ENCODE data around the gene PIK3R4.

PIK3R4 gene

DNA sequence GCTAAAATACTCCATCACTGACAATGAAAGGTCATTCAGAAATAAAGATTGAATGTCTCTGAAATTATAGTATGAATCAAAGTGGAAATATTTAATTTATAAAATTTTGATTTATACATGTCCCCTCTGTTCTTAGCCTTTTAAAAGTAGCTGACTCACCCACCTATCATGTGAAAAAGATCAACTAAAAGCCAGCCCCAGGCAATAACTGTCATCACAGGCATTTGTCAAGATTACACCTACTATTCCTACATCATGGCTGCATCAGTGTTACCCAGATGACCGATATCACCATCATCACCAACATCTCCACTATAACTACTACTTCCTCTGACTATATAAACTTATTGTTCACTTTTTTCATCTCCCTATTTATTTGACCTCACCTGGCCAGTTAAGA lies 14.3 kb upstream of the PIK3R4 start:
- Mint-ChIP-seq H3K4me3 (no peak overlapping the region), H3K27me3 (peaks cover 34% of the 10 kb centered on the region), H3K36me3 (ENCODE audit: insufficient read depth) (no peaks in the 10 kb centered on the region), H3K9me3 (no peaks in the 10 kb centered on the region), H3K4me1 (no peaks in the 10 kb centered on the region), H3K27ac (ENCODE audit: low read depth) (no peak overlapping the region)
- DNase-seq (ENCODE audit: low spot score in 2 of 2): no peak
- ATAC-seq (replicated peaks; ENCODE audit: extremely low read depth, poor library complexity, severe bottlenecking): no peak

DNA sequence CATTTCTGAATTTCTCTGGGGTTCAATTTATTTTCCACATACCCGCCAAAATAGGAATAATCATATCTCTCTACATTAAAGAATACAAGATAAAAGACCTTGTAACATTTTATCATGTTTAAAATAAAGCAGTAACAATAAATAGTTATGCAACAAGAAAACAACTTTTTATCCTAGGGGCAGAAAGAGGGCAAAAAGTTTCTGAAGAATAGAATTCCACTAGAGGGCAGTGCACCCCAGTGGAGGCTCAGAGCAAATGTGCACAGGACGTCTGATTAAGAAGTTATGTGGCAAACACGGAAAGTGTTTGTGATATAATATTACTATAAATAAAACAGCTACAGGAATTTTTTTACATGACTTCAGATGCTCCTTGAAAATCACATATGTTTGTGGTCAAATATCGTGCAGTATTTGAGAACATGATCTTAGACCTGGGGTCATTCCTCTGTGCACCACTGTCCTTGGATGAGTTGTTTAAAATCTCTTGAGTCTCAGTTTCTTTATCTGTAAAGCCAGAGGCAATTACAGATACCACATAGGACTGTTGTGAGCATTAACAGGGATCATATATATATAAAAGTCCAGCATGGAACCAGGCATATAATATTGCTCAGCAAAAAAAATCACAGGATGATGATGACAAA lies 13.2 kb upstream of the PIK3R4 start:
- Mint-ChIP-seq H3K36me3 (ENCODE audit: insufficient read depth) (no peaks in the 10 kb centered on the region), H3K27ac (ENCODE audit: low read depth) (no peak overlapping the region), H3K27me3 (peaks cover 23% of the 10 kb centered on the region), H3K4me1 (no peaks in the 10 kb centered on the region), H3K9me3 (no peaks in the 10 kb centered on the region), H3K4me3 (no peak overlapping the region)
- DNase-seq (ENCODE audit: low spot score in 2 of 2) (peak in 1 of 2 donors; percentile 33), ATAC-seq (replicated peaks; ENCODE audit: extremely low read depth, poor library complexity, severe bottlenecking) (peak; percentile 58)

DNA sequence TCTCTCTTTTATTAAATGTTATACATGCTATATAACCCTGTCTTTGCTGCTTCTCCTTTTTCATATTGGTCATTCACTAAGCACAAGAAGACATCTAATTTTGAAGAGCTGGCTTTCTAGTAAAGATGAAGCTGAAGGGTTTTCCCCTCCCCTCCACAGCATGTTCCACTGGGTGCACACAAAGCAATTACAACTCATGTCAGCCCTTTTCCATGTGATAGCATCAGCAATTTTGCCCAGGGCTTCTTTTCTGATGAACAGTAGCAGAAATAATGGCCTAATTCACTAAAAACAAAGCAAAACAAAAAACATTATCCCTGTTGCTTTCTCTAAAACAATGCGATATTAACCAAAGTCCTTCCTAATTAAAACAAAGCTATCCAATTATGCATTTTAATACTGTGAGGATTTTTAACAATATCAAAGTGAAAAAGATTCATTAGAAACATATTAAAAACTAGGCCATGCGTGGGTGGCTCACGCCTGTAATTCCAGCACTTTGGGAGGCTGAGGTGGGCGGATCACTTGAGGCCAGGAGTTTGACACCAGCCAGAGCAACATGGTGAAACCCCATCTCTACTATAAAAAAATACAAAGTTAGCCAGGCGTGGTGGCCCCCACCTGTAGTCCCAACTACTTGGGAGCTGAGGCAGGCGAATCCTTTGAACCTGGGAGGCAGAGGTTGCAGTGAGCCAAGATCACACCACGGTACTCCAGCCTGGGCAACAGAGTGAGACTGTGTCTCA lies 12.2 kb upstream of the PIK3R4 start:
- ATAC-seq (replicated peaks; ENCODE audit: extremely low read depth, poor library complexity, severe bottlenecking): no peak
- H3K9me3 Mint-ChIP-seq: no peaks in the 10 kb centered on the region
- peaks cover 12% of the 10 kb centered on the region for H3K27me3 Mint-ChIP-seq
- H3K36me3 Mint-ChIP-seq (ENCODE audit: insufficient read depth): no peaks in the 10 kb centered on the region
- no peak overlapping the region for H3K4me3 Mint-ChIP-seq
- H3K4me1 Mint-ChIP-seq: no peaks in the 10 kb centered on the region
- no peak for DNase-seq (ENCODE audit: low spot score in 2 of 2)
- no peak overlapping the region for H3K27ac Mint-ChIP-seq (ENCODE audit: low read depth)

DNA sequence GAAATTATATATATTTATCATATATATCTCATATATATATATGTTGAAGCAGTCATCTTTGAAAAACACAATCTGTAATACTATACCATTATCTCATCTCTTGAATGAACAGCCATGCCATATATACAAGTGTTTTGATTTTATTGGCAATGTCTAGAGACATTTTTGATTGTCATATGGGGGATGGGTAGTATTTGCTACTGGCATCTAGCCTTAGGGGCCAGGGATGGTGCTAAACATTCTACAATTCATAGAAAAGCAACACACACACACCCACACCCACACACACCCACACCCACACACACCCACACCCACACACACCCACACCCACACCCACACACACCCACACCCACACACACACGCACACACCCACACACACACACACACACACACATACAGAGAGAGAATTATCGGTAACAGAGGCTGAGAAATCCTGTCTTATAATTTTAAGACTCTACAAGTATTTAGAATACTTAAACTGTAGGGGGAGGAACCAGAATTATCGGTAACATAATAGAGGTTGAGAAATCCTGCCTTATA lies 11.1 kb upstream of the PIK3R4 start:
- Mint-ChIP-seq H3K4me1 (no peaks in the 10 kb centered on the region), H3K9me3 (no peaks in the 10 kb centered on the region), H3K27me3 (peaks cover 1% of the 10 kb centered on the region), H3K27ac (ENCODE audit: low read depth) (no peak overlapping the region), H3K4me3 (no peak overlapping the region), H3K36me3 (ENCODE audit: insufficient read depth) (no peaks in the 10 kb centered on the region)
- no peak for DNase-seq (ENCODE audit: low spot score in 2 of 2)
- ATAC-seq (replicated peaks; ENCODE audit: extremely low read depth, poor library complexity, severe bottlenecking): no peak

DNA sequence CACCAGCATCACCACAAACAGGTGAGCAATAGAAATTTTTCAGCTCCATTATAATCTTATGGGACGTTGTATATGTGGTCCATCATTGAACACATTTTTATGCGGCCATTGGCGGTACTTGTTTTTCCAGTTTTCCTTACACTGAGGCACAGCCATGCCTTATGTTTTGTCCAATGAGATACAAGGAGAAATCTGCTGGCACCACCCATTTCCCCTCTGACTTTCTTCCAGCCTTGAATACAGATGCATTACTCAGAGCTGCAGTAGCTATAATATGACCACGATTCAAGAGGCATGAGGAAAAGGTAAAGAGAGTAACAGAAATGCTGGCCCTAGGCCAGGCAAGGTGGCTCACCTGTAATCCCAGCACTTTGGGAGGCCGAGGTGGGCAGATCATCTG lies 9.0 kb upstream of the PIK3R4 start:
- H3K4me1 Mint-ChIP-seq: no peaks in the 10 kb centered on the region
- no peaks in the 10 kb centered on the region for H3K36me3 Mint-ChIP-seq (ENCODE audit: insufficient read depth)
- no peaks in the 10 kb centered on the region for H3K27me3 Mint-ChIP-seq
- DNase-seq (ENCODE audit: low spot score in 2 of 2) (no peak), ATAC-seq (replicated peaks; ENCODE audit: extremely low read depth, poor library complexity, severe bottlenecking) (no peak)
- no peak overlapping the region for H3K27ac Mint-ChIP-seq (ENCODE audit: low read depth)
- H3K9me3 Mint-ChIP-seq: no peaks in the 10 kb centered on the region
- no peak overlapping the region for H3K4me3 Mint-ChIP-seq

DNA sequence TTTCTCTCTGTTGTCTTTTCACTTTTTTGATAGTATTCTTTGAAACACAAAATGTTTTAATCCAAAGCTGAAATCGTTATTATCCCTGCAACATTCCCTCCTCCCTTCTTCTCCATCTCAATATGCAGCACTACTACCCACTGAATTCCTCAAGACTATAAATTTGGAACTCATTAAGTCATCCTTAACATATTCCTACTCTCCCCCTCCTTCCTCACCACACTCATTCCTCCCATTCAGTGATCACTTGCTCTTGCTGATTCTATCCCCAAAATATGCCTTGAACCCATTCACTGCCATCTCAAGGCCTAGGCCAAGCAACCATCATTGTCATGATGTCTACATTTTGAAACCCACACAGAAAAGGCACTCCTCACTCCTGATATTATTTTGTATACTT lies 2.4 kb upstream of the PIK3R4 start:
- Mint-ChIP-seq H3K4me3 (no peak overlapping the region), H3K9me3 (no peaks in the 10 kb centered on the region), H3K27me3 (no peaks in the 10 kb centered on the region), H3K27ac (ENCODE audit: low read depth) (no peak overlapping the region), H3K36me3 (ENCODE audit: insufficient read depth) (peaks cover 23% of the 10 kb centered on the region), H3K4me1 (peaks cover 24% of the 10 kb centered on the region)
- ATAC-seq (replicated peaks; ENCODE audit: extremely low read depth, poor library complexity, severe bottlenecking) (no peak), DNase-seq (ENCODE audit: low spot score in 2 of 2) (no peak)

DNA sequence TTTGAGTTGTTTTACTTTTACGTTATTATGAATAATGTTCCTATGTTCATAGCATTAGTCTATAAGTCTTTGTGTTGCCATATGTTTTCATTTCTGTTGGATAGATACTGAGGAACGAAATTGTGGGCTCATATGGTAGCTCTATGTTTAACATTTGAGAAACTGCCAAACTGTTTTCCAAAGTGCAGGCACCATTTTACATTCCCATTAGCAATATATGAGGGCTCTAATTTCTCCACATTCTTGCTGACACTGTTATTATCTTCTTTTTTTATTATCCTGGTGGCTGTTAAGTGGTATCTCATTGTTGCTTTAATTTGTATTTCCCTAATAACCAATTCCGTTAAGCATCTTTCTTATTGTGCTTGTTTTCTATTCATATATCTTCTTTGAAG lies 1.8 kb upstream of the PIK3R4 start:
- DNase-seq (ENCODE audit: low spot score in 2 of 2) (no peak), ATAC-seq (replicated peaks; ENCODE audit: extremely low read depth, poor library complexity, severe bottlenecking) (no peak)
- Mint-ChIP-seq H3K9me3 (no peaks in the 10 kb centered on the region), H3K4me1 (peaks cover 29% of the 10 kb centered on the region), H3K27me3 (no peaks in the 10 kb centered on the region), H3K27ac (ENCODE audit: low read depth) (no peak overlapping the region), H3K36me3 (ENCODE audit: insufficient read depth) (peaks cover 28% of the 10 kb centered on the region), H3K4me3 (peak overlapping the region; percentile 89)

DNA sequence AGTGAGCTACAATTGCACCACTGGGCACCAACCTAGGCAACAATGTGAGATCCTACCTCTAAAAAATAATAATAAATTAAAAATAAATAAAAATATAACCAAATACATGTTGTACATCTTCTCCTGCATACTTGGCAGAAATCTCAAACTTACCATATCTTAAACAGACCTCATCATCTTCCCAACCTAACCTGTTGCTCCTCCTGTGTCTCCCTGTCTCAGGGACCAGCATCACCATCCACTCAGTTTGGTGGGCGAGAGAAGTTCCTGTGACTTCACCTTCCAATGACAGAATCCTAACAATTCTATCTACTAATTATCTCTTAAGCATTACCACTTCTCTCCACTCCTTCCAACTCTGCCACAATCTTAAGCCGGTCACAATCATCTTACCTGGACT lies 3.3 kb downstream of the PIK3R4 start:
- Mint-ChIP-seq H3K4me1 (peaks cover 68% of the 10 kb centered on the region), H3K4me3 (peak overlapping the region; percentile 8), H3K27me3 (no peaks in the 10 kb centered on the region), H3K27ac (ENCODE audit: low read depth) (peak overlapping the region; percentile 10), H3K9me3 (no peaks in the 10 kb centered on the region), H3K36me3 (ENCODE audit: insufficient read depth) (peaks cover 42% of the 10 kb centered on the region)
- no peak for DNase-seq (ENCODE audit: low spot score in 2 of 2)
- no peak for ATAC-seq (replicated peaks; ENCODE audit: extremely low read depth, poor library complexity, severe bottlenecking)

DNA sequence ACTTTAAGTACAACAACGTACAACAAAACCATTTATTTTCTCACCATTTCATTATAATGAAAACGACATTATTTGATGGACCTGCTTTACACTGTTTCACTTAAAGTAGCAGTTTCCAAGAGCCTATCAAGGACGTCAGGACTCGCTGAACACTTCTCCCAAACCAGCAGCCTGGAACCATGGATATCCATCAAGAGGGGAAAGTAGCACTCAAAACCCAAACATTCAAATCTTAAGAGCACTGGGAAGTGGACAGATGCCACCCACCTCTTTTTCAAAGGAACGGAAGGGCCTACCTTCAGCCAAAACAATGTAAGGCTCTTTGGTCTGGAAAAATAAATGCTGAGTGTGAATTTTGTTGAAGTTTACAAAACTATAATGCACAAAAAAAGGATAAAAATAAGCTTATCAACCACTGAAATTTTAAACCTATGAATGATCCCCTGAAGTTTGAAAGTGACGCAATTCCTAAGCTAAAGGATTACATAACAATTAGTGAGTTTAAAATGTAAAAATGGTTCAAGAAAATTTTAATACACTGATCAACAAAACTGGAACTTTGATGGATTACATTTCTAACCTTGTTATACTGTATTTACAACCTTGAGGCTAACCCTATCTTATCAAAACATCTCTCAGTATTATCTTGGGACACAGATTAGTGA lies 4.6 kb downstream of the PIK3R4 start:
- Mint-ChIP-seq H3K36me3 (ENCODE audit: insufficient read depth) (peaks cover 31% of the 10 kb centered on the region), H3K27me3 (no peaks in the 10 kb centered on the region), H3K27ac (ENCODE audit: low read depth) (no peak overlapping the region), H3K4me1 (peaks cover 74% of the 10 kb centered on the region), H3K9me3 (no peaks in the 10 kb centered on the region), H3K4me3 (no peak overlapping the region)
- no peak for DNase-seq (ENCODE audit: low spot score in 2 of 2)
- ATAC-seq (replicated peaks; ENCODE audit: extremely low read depth, poor library complexity, severe bottlenecking): no peak

DNA sequence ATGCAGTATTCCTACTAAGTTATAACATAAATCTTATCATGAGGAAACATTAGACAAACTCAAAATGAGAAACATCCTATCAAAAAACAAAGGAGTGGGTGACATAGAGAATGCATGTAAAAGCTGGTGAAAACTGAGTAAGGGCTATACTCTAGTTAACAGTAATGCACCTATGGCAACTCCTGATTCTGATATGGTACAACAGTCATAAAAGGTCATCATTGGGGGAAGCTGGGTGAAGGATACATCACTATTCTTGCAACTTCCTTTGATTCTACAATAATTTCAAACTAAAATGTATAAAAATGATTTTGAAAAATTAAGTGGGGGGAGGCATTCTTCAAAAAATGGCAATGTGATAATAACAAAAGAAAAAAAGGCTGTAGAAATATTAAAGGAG lies 6.8 kb downstream of the PIK3R4 start:
- no peak for DNase-seq (ENCODE audit: low spot score in 2 of 2)
- Mint-ChIP-seq H3K36me3 (ENCODE audit: insufficient read depth) (peaks cover 25% of the 10 kb centered on the region), H3K27me3 (no peaks in the 10 kb centered on the region), H3K27ac (ENCODE audit: low read depth) (no peak overlapping the region), H3K9me3 (no peaks in the 10 kb centered on the region), H3K4me1 (peaks cover 68% of the 10 kb centered on the region), H3K4me3 (no peak overlapping the region)
- no peak for ATAC-seq (replicated peaks; ENCODE audit: extremely low read depth, poor library complexity, severe bottlenecking)

DNA sequence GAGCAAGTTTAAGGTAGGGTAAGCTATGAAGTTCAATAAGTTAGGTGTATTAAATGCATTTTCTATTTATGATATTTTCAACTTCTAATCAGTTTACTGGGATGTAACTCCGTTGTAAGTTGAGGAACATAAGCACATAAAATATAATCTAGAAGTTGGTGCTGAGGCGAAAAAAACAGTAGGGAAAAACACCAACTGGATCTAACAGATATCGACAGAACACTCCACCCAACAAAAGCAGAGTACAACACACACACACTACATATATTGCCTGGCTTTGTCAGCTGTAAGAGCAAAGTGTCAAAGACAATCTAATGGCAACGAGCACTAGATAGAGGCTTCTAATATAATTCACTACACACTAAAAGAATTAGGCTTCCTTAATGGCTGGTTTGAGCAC lies 8.4 kb downstream of the PIK3R4 start:
- DNase-seq (ENCODE audit: low spot score in 2 of 2): no peak
- H3K27me3 Mint-ChIP-seq: no peaks in the 10 kb centered on the region
- H3K4me1 Mint-ChIP-seq: peaks cover 54% of the 10 kb centered on the region
- H3K27ac Mint-ChIP-seq (ENCODE audit: low read depth): peak overlapping the region; percentile 51
- no peaks in the 10 kb centered on the region for H3K9me3 Mint-ChIP-seq
- no peak overlapping the region for H3K4me3 Mint-ChIP-seq
- ATAC-seq (replicated peaks; ENCODE audit: extremely low read depth, poor library complexity, severe bottlenecking): no peak
- H3K36me3 Mint-ChIP-seq (ENCODE audit: insufficient read depth): peaks cover 22% of the 10 kb centered on the region

DNA sequence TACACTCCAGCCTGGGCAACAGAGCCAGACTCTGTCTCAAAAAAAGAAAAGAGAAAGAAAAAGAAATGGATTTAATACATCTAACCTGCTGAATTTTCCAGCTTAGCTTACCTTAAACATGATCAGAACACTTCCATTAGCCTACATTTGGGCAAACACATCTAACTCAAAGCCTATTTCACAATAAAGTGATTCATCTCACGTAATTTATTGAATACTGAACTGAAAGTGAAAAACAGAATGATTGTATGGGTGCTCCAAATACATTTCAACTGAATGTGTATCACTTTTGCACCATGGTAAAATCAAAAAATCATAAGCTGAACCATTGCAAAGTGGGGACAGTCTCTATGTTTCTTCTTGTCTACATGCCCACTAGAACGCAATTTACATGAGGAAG lies 9.0 kb downstream of the PIK3R4 start:
- Mint-ChIP-seq H3K4me3 (peak overlapping the region; percentile 11), H3K27ac (ENCODE audit: low read depth) (peak overlapping the region; percentile 51), H3K27me3 (no peaks in the 10 kb centered on the region), H3K4me1 (peaks cover 48% of the 10 kb centered on the region), H3K36me3 (ENCODE audit: insufficient read depth) (peaks cover 24% of the 10 kb centered on the region), H3K9me3 (no peaks in the 10 kb centered on the region)
- ATAC-seq (replicated peaks; ENCODE audit: extremely low read depth, poor library complexity, severe bottlenecking) (no peak), DNase-seq (ENCODE audit: low spot score in 2 of 2) (no peak)

All from central memory CD8-positive, alpha-beta T cell (primary cell).